GM10847 (cell line): ENCODE results near the gene ZKSCAN4.
A peak's percentile ranks its signal among the peaks of the same experiment; 100 is the strongest.

Experiments used
- POLR2A ChIP-seq: IDR thresholded peaks from 2 replicates; pipeline ENCODE4 v1.6.1; 2011; ENCODE audit not compliant: insufficient read length; ENCODE audit errors: extremely low read depth

Gene ZKSCAN4

GRCh38 chr6:28224131-28225055, 27.7 kb downstream of the ZKSCAN4 start:
- no peak for TF ChIP-seq POLR2A

GRCh38 chr6:28220257-28221133, 31.6 kb downstream of the ZKSCAN4 start:
- TF ChIP-seq POLR2A: no peak

GRCh38 chr6:28218312-28219248, 33.5 kb downstream of the ZKSCAN4 start:
- TF ChIP-seq POLR2A: peak; percentile 58

- TF ChIP-seq POLR2A: no peak
Measured at GRCh38 chr6:28217890-28218289, 34.2 kb downstream of the ZKSCAN4 start.

GRCh38 chr6:28215425-28215824, 36.6 kb downstream of the ZKSCAN4 start:
- TF ChIP-seq POLR2A: no peak

- TF ChIP-seq POLR2A: no peak
Measured at GRCh38 chr6:28213213-28213523, 38.9 kb downstream of the ZKSCAN4 start.

GRCh38 chr6:28212510-28213212, 39.4 kb downstream of the ZKSCAN4 start:
- TF ChIP-seq POLR2A: no peak

GRCh38 chr6:28211840-28212509, 40.1 kb downstream of the ZKSCAN4 start:
- TF ChIP-seq POLR2A: no peak

- no peak for TF ChIP-seq POLR2A
Measured at GRCh38 chr6:28209753-28210535, 42.1 kb downstream of the ZKSCAN4 start.

- TF ChIP-seq POLR2A: no peak
Measured at GRCh38 chr6:28208111-28208659, 43.9 kb downstream of the ZKSCAN4 start.

- TF ChIP-seq POLR2A: no peak
Measured at GRCh38 chr6:28207510-28208110, 44.5 kb downstream of the ZKSCAN4 start.

- no peak for TF ChIP-seq POLR2A
Measured at GRCh38 chr6:28206928-28207509, 45.0 kb downstream of the ZKSCAN4 start.
